GM23248 (cell line): ENCODE data around the gene RTKN2.

Source experiments
- EZH2 ChIP-seq: fragments of 200-600 bp; sonication (generic); IDR thresholded peaks from 2 replicates; pipeline ENCODE4 v1.6.1; 2018; ENCODE audit warnings: antibody characterized with exemption, mild to moderate bottlenecking; ENCODE audit not compliant: insufficient read depth, poor library complexity, severe bottlenecking
- EZH2phosphoT487 ChIP-seq: fragments of 200-600 bp; sonication (generic); IDR thresholded peaks from 2 replicates; pipeline ENCODE4 v1.6.1; 2018; ENCODE audit warnings: antibody characterized with exemption, moderate library complexity, mild to moderate bottlenecking, low read depth; ENCODE audit not compliant: insufficient read depth

GRCh38 chr10:62264702-62265436 is 3.8 kb downstream of the RTKN2 start:
- TF ChIP-seq EZH2phosphoT487, result no peak
- TF ChIP-seq EZH2, result no peak
